ENCODE measurements around the gene DGCR2.

DNA sequence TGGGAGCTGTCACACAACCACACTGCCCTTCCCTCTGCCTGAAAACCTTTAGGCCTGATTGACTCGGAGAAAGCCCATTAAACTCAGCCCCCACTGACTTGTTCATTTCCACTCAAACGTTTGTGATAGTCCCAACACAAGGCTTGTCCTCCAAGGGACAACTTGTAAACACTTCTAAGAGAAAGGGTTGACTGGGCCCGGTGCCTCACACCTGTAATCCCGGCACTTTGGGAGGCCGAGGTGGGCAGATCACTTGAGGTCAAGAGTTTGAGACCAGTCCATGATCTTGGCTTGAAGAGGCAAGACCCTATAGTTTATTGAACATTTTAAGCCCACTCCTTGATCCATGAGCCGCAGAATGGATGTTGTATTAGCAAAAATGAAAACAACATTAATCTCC lies 122.8 kb downstream of the DGCR2 start:
- TF ChIP-seq SPI1 (IDR thresholded peaks at IDR 0.05; ENCODE audit: borderline replicate concordance, low read depth) = no peak
- TF ChIP-seq, protein P1, sequence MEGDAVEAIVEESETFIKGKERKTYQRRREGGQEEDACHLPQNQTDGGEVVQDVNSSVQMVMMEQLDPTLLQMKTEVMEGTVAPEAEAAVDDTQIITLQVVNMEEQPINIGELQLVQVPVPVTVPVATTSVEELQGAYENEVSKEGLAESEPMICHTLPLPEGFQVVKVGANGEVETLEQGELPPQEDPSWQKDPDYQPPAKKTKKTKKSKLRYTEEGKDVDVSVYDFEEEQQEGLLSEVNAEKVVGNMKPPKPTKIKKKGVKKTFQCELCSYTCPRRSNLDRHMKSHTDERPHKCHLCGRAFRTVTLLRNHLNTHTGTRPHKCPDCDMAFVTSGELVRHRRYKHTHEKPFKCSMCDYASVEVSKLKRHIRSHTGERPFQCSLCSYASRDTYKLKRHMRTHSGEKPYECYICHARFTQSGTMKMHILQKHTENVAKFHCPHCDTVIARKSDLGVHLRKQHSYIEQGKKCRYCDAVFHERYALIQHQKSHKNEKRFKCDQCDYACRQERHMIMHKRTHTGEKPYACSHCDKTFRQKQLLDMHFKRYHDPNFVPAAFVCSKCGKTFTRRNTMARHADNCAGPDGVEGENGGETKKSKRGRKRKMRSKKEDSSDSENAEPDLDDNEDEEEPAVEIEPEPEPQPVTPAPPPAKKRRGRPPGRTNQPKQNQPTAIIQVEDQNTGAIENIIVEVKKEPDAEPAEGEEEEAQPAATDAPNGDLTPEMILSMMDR (IDR thresholded peaks at IDR 0.05; ENCODE audit: insufficient read depth, low read length) = no peak

All from HL-60 (cell line).